ENCODE data around the gene SUCO.

SUCO gene

DNA sequence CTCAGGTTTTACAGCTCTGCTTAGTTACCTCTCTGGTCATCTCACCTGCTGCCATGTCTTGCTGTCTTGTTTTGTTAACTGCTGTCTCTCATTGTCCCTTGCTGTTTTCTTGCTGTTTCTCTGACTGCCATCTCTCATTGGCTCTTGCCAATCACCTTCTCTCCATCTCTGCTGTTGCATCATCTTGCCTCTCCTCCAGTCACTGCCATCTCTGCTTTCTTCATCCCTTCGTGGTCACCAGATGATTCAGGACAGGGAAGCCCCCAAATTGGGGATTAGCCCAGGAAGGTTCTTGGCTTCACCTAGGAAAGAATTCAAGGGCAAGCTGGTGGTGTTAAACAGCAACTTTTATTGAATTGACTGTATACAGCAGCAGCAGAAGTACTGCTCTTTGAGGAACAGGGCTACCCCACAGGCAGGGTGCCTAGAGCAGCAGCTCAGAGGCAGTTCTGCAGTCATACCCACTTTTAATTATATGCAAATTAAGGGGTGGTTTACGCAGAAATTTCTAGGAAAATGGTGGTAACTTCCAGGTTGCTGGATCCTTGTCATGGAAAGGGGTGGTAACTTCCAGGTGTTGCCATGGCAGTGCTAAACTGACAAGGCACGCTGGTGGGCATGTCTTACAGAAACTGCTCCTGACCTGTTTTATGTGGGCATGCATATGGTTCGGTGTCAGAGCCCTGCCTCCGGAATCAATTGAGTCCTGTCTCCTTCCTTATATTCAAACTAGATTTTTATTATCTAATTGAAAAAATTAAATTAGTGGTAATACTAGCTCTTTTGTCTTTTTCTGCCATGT, 33.4 kb downstream of the SUCO start:
- 89% methylated on average over 5 of the region's 5 CpGs for WGBS
- Histone ChIP-seq H3K27me3 (ENCODE audit: insufficient read depth, low read length) (no peaks in the 10 kb centered on the region), H3K27ac (ENCODE audit: low read depth, low read length) (no peak overlapping the region), H3K4me3 (ENCODE audit: low read length) (no peak overlapping the region), H3K9me3 (ENCODE audit: insufficient read depth, low read depth, low read length) (peaks cover 19% of the 10 kb centered on the region), H3K9ac (ENCODE audit: low read depth, low read length) (no peak overlapping the region), H3K4me1 (ENCODE audit: insufficient read depth, low read length) (no peaks in the 10 kb centered on the region), H3K36me3 (ENCODE audit: insufficient read depth, low read length) (peaks cover 96% of the 10 kb centered on the region)

DNA sequence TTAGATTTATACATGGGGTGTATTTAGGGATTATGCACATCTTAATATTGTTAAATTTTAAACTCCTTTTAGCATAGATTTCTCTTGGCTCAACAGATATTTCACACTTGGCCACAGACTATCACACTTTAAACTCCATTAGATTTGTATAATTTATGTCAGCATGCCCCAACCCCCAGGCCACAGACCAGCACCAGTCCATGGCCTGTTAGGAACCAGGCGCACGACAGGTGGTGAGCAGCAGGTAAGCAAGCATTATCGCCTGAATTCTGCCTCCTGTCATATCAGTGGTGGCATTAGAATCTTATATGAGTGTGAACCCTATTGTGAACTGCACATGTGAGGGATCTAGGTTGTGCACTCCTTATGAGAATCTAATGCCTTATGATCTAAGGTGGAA, 34.8 kb downstream of the SUCO start:
- peaks cover 85% of the 10 kb centered on the region for H3K36me3 ChIP-seq (ENCODE audit: insufficient read depth, low read length)
- 98% methylated on average over 3 of the region's 3 CpGs for WGBS
- peaks cover 19% of the 10 kb centered on the region for H3K9me3 ChIP-seq (ENCODE audit: insufficient read depth, low read depth, low read length)
- no peak overlapping the region for H3K9ac ChIP-seq (ENCODE audit: low read depth, low read length)
- no peak overlapping the region for H3K4me3 ChIP-seq (ENCODE audit: low read length)
- H3K4me1 ChIP-seq (ENCODE audit: insufficient read depth, low read length): no peaks in the 10 kb centered on the region
- no peaks in the 10 kb centered on the region for H3K27me3 ChIP-seq (ENCODE audit: insufficient read depth, low read length)
- no peak overlapping the region for H3K27ac ChIP-seq (ENCODE audit: low read depth, low read length)

DNA sequence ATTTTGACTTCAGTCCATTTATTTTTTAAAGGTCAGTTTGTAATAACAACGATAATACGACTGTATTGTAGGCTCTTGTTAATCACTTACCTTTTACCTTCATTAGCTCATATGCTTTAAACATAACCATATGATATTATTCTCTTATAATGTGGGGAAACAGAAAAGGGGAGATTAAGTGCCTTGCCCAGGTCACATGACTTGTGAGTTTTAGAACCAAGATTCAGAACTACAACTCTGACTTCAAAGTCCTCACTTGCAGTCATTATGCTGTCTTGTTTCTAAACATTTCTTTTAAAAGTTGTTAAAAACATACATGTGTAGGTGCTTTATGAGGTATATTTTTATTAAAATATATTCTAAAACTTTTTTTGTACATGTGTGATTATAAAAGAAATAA, 41.1 kb downstream of the SUCO start:
- Histone ChIP-seq H3K27ac (ENCODE audit: low read depth, low read length) (no peak overlapping the region), H3K9me3 (ENCODE audit: insufficient read depth, low read depth, low read length) (peaks cover 19% of the 10 kb centered on the region), H3K4me1 (ENCODE audit: insufficient read depth, low read length) (no peaks in the 10 kb centered on the region), H3K9ac (ENCODE audit: low read depth, low read length) (no peak overlapping the region), H3K36me3 (ENCODE audit: insufficient read depth, low read length) (peaks cover 85% of the 10 kb centered on the region), H3K27me3 (ENCODE audit: insufficient read depth, low read length) (no peaks in the 10 kb centered on the region), H3K4me3 (ENCODE audit: low read length) (no peak overlapping the region)
- WGBS: 100% methylated on average over 1 of the region's 2 CpGs

DNA sequence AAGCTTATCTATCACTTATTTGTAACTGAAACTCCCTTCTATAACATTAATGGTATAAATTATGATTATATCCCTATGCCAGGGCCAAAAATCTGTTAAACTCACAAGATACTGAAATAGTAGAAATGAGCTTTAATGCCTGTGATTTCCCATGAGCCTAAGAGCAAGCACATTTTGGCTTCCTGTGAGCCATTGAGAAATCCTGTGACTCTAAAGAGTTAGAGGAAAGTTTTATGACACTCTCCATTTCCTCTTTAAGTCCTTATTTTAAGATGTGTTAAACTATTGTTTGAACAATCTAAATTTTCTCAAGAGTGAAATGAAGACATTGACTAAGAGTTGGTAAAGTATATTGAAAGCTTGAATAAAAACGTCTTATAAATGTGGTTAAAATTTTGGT, 45.6 kb downstream of the SUCO start:
- peaks cover 82% of the 10 kb centered on the region for H3K36me3 ChIP-seq (ENCODE audit: insufficient read depth, low read length)
- 95% methylated on average over 1 of the region's 1 CpG for WGBS
- H3K9ac ChIP-seq (ENCODE audit: low read depth, low read length): no peak overlapping the region
- H3K9me3 ChIP-seq (ENCODE audit: insufficient read depth, low read depth, low read length): no peaks in the 10 kb centered on the region
- H3K27ac ChIP-seq (ENCODE audit: low read depth, low read length): no peak overlapping the region
- H3K4me1 ChIP-seq (ENCODE audit: insufficient read depth, low read length): peaks cover 24% of the 10 kb centered on the region
- no peak overlapping the region for H3K4me3 ChIP-seq (ENCODE audit: low read length)
- H3K27me3 ChIP-seq (ENCODE audit: insufficient read depth, low read length): no peaks in the 10 kb centered on the region

DNA sequence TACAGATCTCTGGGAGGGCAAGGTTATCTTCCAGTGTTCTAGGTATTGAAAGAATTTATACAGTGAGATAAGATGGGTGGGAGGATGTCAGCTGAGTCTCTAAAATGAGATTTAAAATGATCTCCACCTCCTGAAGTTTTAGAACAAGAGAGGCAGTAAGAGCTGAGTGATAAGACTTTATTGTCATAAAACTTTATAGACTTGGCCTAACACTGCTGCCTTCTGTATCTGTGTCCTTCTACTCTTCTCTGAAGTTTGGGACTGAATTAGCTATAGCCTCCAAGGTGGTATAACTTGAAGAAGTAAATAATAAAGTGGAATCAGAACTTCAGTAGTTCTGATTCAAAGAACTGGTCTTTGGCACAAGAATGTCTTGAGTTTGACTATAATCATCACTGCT, 48.3 kb downstream of the SUCO start:
- H3K4me3 ChIP-seq (ENCODE audit: low read length): no peak overlapping the region
- no peaks in the 10 kb centered on the region for H3K27me3 ChIP-seq (ENCODE audit: insufficient read depth, low read length)
- H3K4me1 ChIP-seq (ENCODE audit: insufficient read depth, low read length): peaks cover 29% of the 10 kb centered on the region
- H3K9me3 ChIP-seq (ENCODE audit: insufficient read depth, low read depth, low read length): no peaks in the 10 kb centered on the region
- H3K27ac ChIP-seq (ENCODE audit: low read depth, low read length): no peak overlapping the region; the same call in 1 of the 2 replicates
- peaks cover 72% of the 10 kb centered on the region for H3K36me3 ChIP-seq (ENCODE audit: insufficient read depth, low read length)
- H3K9ac ChIP-seq (ENCODE audit: low read depth, low read length): no peak overlapping the region

DNA sequence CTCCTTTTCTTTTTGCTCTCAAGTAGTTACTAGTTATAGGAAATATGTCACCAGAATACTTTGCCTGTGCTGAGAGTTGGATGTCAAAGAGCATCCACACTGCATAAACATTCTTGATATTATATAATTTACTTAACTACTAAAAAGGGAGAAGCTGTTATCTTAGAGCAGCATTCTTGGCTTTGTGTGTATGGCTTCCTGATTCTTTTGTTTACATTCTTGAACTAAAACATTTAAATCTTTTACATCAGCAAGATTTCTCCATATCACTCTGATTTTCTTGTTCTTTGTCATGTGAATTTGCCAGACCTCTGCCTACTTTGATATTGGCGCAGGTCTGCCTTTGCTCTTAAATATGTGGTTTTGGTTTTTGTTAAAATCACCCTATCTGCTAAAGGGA, 48.8 kb downstream of the SUCO start:
- no peaks in the 10 kb centered on the region for H3K27me3 ChIP-seq (ENCODE audit: insufficient read depth, low read length)
- H3K4me1 ChIP-seq (ENCODE audit: insufficient read depth, low read length): peaks cover 29% of the 10 kb centered on the region
- peak overlapping the region; percentile 42; the same call in 1 of the 2 replicates for H3K27ac ChIP-seq (ENCODE audit: low read depth, low read length)
- H3K36me3 ChIP-seq (ENCODE audit: insufficient read depth, low read length): peaks cover 72% of the 10 kb centered on the region
- no peaks in the 10 kb centered on the region for H3K9me3 ChIP-seq (ENCODE audit: insufficient read depth, low read depth, low read length)
- no peak overlapping the region for H3K9ac ChIP-seq (ENCODE audit: low read depth, low read length)
- 69% methylated on average over 1 of the region's 1 CpG for WGBS
- no peak overlapping the region for H3K4me3 ChIP-seq (ENCODE audit: low read length)

DNA sequence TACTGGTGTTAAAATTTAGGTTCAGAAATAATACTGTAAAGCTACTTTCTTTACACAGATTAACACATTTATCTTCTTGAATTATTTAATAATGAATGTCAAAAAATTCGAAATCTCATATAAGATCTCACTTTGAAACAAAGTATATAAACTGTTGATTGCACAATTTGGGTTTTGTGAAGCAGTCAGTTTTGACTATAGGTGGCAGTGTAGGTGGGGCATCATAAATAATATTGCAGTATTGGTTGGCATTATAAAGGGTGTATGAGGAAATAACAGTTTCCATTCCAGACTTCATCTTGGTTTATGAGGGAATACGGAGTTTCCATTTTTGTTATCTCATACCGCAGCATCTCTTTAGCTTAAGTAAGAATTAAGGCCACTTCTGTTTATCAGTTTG, 49.9 kb downstream of the SUCO start:
- H3K4me3 ChIP-seq (ENCODE audit: low read length): no peak overlapping the region
- H3K27me3 ChIP-seq (ENCODE audit: insufficient read depth, low read length): no peaks in the 10 kb centered on the region
- H3K9ac ChIP-seq (ENCODE audit: low read depth, low read length): no peak overlapping the region
- peaks cover 29% of the 10 kb centered on the region for H3K4me1 ChIP-seq (ENCODE audit: insufficient read depth, low read length)
- 100% methylated on average over 3 of the region's 3 CpGs for WGBS
- H3K27ac ChIP-seq (ENCODE audit: low read depth, low read length): peak overlapping the region; percentile 46; the same call in 1 of the 2 replicates
- peaks cover 71% of the 10 kb centered on the region for H3K36me3 ChIP-seq (ENCODE audit: insufficient read depth, low read length)
- no peaks in the 10 kb centered on the region for H3K9me3 ChIP-seq (ENCODE audit: insufficient read depth, low read depth, low read length)

DNA sequence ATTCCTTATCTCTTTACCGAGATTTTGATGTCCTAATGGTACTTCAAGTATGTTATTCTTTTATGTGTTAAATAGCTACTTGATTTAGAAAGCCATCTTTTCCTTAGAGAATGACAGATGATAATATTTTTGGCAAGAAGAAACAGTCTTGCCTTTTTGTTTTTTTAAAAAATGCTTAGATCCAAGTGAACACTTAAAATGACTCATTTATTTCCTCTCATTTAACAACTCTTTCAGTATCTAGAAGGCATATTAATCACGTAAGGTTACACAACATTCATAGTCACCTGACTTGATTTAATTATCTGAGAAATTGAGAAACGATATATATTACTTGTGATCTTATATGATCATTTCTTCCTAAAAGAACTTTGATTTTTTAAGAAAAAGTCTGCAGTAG, 52.4 kb downstream of the SUCO start:
- Histone ChIP-seq H3K36me3 (ENCODE audit: insufficient read depth, low read length) (peaks cover 71% of the 10 kb centered on the region), H3K4me1 (ENCODE audit: insufficient read depth, low read length) (peaks cover 29% of the 10 kb centered on the region), H3K9me3 (ENCODE audit: insufficient read depth, low read depth, low read length) (peaks cover 2% of the 10 kb centered on the region; the same call in 1 of the 2 replicates), H3K4me3 (ENCODE audit: low read length) (no peak overlapping the region), H3K27ac (ENCODE audit: low read depth, low read length) (no peak overlapping the region), H3K27me3 (ENCODE audit: insufficient read depth, low read length) (no peaks in the 10 kb centered on the region), H3K9ac (ENCODE audit: low read depth, low read length) (no peak overlapping the region)
- 100% methylated on average over 1 of the region's 3 CpGs for WGBS

DNA sequence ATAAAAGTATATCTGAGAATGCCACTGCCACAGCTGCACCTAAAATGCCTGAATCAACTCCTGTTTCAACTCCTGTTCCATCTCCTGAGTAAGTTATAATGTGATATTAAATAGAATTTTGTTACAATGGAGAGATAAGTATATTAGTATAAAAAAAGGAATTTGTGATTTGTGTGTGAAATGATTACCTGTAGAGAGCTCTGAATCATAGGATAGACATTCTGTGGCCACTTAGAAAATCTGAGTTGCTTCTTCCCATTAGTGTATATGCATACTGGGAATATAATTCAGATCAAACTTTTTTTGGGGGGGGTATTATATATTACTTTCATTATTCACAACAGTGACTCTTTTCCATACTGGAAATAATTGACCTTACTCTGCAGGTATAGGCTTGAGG, 52.9 kb downstream of the SUCO start:
- H3K4me1 ChIP-seq (ENCODE audit: insufficient read depth, low read length): peaks cover 29% of the 10 kb centered on the region
- no peak overlapping the region for H3K4me3 ChIP-seq (ENCODE audit: low read length)
- H3K36me3 ChIP-seq (ENCODE audit: insufficient read depth, low read length): peaks cover 71% of the 10 kb centered on the region
- no peak overlapping the region for H3K27ac ChIP-seq (ENCODE audit: low read depth, low read length)
- H3K27me3 ChIP-seq (ENCODE audit: insufficient read depth, low read length): no peaks in the 10 kb centered on the region
- peaks cover 5% of the 10 kb centered on the region; the same call in 1 of the 2 replicates for H3K9me3 ChIP-seq (ENCODE audit: insufficient read depth, low read depth, low read length)
- H3K9ac ChIP-seq (ENCODE audit: low read depth, low read length): no peak overlapping the region

DNA sequence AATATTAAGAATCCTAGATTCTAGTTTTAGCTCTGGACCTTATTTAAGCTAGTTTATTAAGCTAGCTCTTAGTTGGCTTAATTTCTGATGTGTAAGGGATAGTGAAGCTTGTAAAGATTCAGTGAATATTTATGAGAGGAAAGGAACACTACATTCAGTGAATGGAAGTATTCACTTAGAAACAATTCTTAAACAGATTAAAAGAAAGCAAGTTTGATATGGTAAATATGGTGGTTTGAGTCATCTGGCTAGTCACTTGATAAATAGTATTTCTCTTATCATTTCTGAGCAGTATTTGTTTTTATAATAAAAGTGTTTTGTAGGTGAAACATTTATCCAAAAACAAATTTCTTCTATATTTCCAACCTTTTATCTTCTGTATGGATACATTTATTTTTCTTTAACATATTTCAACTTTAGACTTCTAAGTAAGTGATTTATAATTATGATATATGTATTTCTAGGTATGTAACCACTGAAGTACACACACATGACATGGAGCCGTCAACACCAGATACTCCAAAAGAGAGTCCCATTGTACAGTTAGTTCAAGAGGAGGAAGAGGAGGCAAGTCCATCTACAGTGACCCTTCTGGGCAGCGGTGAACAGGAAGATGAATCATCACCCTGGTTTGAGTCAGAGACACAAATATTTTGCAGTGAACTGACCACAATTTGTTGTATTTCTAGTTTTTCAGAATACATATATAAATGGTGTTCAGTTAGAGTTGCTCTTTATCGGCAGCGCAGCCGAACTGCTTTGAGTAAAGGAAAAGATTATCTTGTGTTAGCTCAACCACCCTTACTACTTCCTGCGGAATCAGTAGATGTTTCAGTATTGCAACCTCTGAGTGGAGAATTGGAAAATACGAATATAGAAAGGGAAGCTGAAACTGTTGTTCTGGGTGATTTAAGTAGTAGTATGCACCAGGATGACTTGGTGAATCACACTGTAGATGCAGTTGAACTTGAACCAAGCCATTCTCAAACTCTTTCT, 55.6 kb downstream of the SUCO start:
- Histone ChIP-seq H3K9me3 (ENCODE audit: insufficient read depth, low read depth, low read length) (peaks cover 8% of the 10 kb centered on the region; the same call in 1 of the 2 replicates), H3K36me3 (ENCODE audit: insufficient read depth, low read length) (peaks cover 64% of the 10 kb centered on the region), H3K4me3 (ENCODE audit: low read length) (no peak overlapping the region), H3K27me3 (ENCODE audit: insufficient read depth, low read length) (no peaks in the 10 kb centered on the region), H3K27ac (ENCODE audit: low read depth, low read length) (no peak overlapping the region), H3K4me1 (ENCODE audit: insufficient read depth, low read length) (peaks cover 4% of the 10 kb centered on the region; the same call in 1 of the 2 replicates), H3K9ac (ENCODE audit: low read depth, low read length) (no peak overlapping the region)
- WGBS: 95% methylated on average over 4 of the region's 7 CpGs

DNA sequence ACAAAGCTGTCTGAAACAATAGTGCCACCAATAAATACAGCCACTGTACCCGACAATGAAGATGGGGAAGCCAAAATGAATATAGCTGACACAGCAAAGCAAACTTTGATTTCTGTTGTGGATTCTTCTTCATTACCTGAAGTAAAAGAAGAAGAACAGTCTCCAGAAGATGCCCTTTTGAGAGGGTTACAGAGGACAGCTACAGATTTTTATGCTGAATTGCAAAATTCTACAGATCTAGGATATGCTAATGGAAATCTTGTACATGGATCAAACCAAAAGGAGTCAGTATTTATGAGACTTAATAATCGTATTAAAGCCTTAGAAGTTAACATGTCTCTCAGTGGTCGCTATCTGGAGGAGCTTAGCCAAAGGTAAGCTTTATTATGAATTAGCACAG, 56.6 kb downstream of the SUCO start:
- WGBS: 96% methylated on average over 3 of the region's 3 CpGs
- Histone ChIP-seq H3K4me1 (ENCODE audit: insufficient read depth, low read length) (no peaks in the 10 kb centered on the region), H3K27me3 (ENCODE audit: insufficient read depth, low read length) (no peaks in the 10 kb centered on the region), H3K9me3 (ENCODE audit: insufficient read depth, low read depth, low read length) (peaks cover 8% of the 10 kb centered on the region; the same call in 1 of the 2 replicates), H3K4me3 (ENCODE audit: low read length) (no peak overlapping the region), H3K9ac (ENCODE audit: low read depth, low read length) (no peak overlapping the region), H3K36me3 (ENCODE audit: insufficient read depth, low read length) (peaks cover 64% of the 10 kb centered on the region), H3K27ac (ENCODE audit: low read depth, low read length) (no peak overlapping the region)
